K562 (cell line): ENCODE results near the gene BAK1. TPM values are rescaled to one million over a fixed set of nuclear protein-coding genes. Genes with fewer than 3 reads are reported as not detected.

Experiments
- CC2D1A ChIP-seq: fragments of 450-650 bp; IDR thresholded peaks from 2 replicates; pipeline ENCODE4 v1.6.1; 2017; ENCODE audit warnings: mild to moderate bottlenecking
- DNMT1 ChIP-seq: fragments of 450-650 bp; IDR thresholded peaks from 2 replicates; pipeline ENCODE4 v1.6.1; 2016; ENCODE audit warnings: antibody characterized with exemption, mild to moderate bottlenecking
- ELF2 ChIP-seq: fragments of 250-450 bp; sonication (Bioruptor Pico); IDR thresholded peaks from 2 replicates; pipeline ENCODE4 v1.5.0; 2021; ENCODE audit warnings: mild to moderate bottlenecking
- ETV6 ChIP-seq, 3 experiments: fragments of 150-350 bp in 1 of 3; sonication (generic) in 1 of 3; formaldehyde crosslinking in 1 of 3; IDR thresholded peaks; 2 replicates each; pipeline versions ENCODE4 v1.6.1 to v1.8.0; 2014 to 2022; ENCODE audit warnings: borderline replicate concordance in 2 of 3, low read depth in 2 of 3, antibody characterized with exemption in 1 of 3, low read length in 1 of 3, mild to moderate bottlenecking in 1 of 3, missing genetic modification reagents in 1 of 3
- FOXA3 ChIP-seq, 2 experiments: fragments of 450-650 bp in 1 of 2; sonication (generic) in 1 of 2; formaldehyde crosslinking; IDR thresholded peaks in 1 of 2; conservative IDR thresholded peaks in 1 of 2; 2 replicates each; pipeline versions ENCODE4 v1.4.0 to v1.8.0; 2020 to 2022; ENCODE audit warnings: mild to moderate bottlenecking in 2 of 2, missing genetic modification reagents in 1 of 2
- FOXK2 ChIP-seq, 2 experiments: fragments of 450-650 bp; IDR thresholded peaks in 1 of 2; conservative IDR thresholded peaks in 1 of 2; 2 replicates each; pipeline ENCODE4 v1.6.1; 2016; ENCODE audit warnings: low read depth in 2 of 2, mild to moderate bottlenecking in 1 of 2
- FOXP1 ChIP-seq: sonication (generic); formaldehyde crosslinking; IDR thresholded peaks from 2 replicates; pipeline ENCODE4 v1.8.0; 2022; ENCODE audit warnings: mild to moderate bottlenecking, missing genetic modification reagents
- GATA2 ChIP-seq: sonication (generic); formaldehyde crosslinking; IDR thresholded peaks from 2 replicates; pipeline ENCODE4 v1.4.0; 2020; ENCODE audit warnings: mild to moderate bottlenecking, missing genetic modification reagents
- HDAC1 ChIP-seq, 2 experiments: fragments of 450-650 bp; IDR thresholded peaks; 2 replicates each; pipeline ENCODE4 v1.6.1; 2016 to 2017; ENCODE audit warnings: inconsistent platforms in 1 of 2, mild to moderate bottlenecking in 1 of 2, moderate library complexity in 1 of 2
- HMG20A ChIP-seq: fragments of 450-650 bp; formaldehyde crosslinking; conservative IDR thresholded peaks from 2 replicates; pipeline ENCODE4 v1.4.0; 2020; ENCODE audit warnings: mild to moderate bottlenecking, mixed read lengths
- NCOR1 ChIP-seq: fragments of 450-650 bp; IDR thresholded peaks from 2 replicates; pipeline ENCODE4 v1.6.1; 2016; ENCODE audit warnings: mild to moderate bottlenecking, moderate library complexity
- NR4A1 ChIP-seq, 2 experiments: fragments of 250-450 bp in 1 of 2; fragments of 450-650 bp in 1 of 2; sonication (Bioruptor Pico) in 1 of 2; IDR thresholded peaks; 2 replicates each; pipeline versions ENCODE4 v1.4.0 to v1.6.1; 2016 to 2020; ENCODE audit warnings: mild to moderate bottlenecking in 2 of 2, missing compliant biosample characterization in 1 of 2, missing genetic modification characterization in 1 of 2, moderate library complexity in 1 of 2
- NRF1 ChIP-seq, 2 experiments: fragments of 450-650 bp; IDR thresholded peaks in 1 of 2; conservative IDR thresholded peaks in 1 of 2; 2 replicates each; pipeline ENCODE4 v1.6.1; 2014; ENCODE audit warnings: mild to moderate bottlenecking in 2 of 2
- POLR2G ChIP-seq: fragments of 200-400 bp; formaldehyde crosslinking; IDR thresholded peaks from 2 replicates; pipeline ENCODE4 v1.6.1; 2017; ENCODE audit warnings: low read depth, mild to moderate bottlenecking, antibody characterized with exemption, low read length, moderate library complexity
- PRPF4 ChIP-seq: fragments of 200-400 bp; formaldehyde crosslinking; IDR thresholded peaks from one replicate; pipeline ENCODE4 v1.6.1; 2017; ENCODE audit warnings: low read length, low read depth, mild to moderate bottlenecking; ENCODE audit not compliant: insufficient read depth, poor library complexity, severe bottlenecking
- RAD21 ChIP-seq, 2 experiments: fragments of 250-450 bp in 1 of 2; fragments of 450-650 bp in 1 of 2; sonication (Bioruptor Pico) in 1 of 2; formaldehyde crosslinking in 1 of 2; IDR thresholded peaks in 1 of 2; conservative IDR thresholded peaks in 1 of 2; 2 replicates each; pipeline versions ENCODE4 v1.4.0 to v1.8.0; 2020 to 2022; ENCODE audit warnings: mild to moderate bottlenecking in 2 of 2, moderate library complexity in 1 of 2
- RFX1 ChIP-seq: fragments of 450-650 bp; IDR thresholded peaks from 2 replicates; pipeline ENCODE4 v1.6.1; 2016; ENCODE audit warnings: mild to moderate bottlenecking, moderate library complexity
- SMARCA5 ChIP-seq: fragments of 450-650 bp; IDR thresholded peaks from 2 replicates; pipeline ENCODE4 v1.6.1; 2016
- SOX6 ChIP-seq: fragments of 450-650 bp; IDR thresholded peaks from 2 replicates; pipeline ENCODE4 v1.6.1; 2014; ENCODE audit warnings: mild to moderate bottlenecking
- TCF3 ChIP-seq: sonication (generic); formaldehyde crosslinking; IDR thresholded peaks from 2 replicates; pipeline ENCODE4 v1.4.0; 2020; ENCODE audit warnings: mild to moderate bottlenecking, missing genetic modification reagents
- TCF7 ChIP-seq: sonication (generic); IDR thresholded peaks from 2 replicates; pipeline ENCODE4 v1.6.1; 2016; ENCODE audit warnings: antibody characterized with exemption, borderline replicate concordance
- TEAD1 ChIP-seq, 2 experiments: fragments of 450-650 bp in 1 of 2; sonication (generic) in 1 of 2; formaldehyde crosslinking; IDR thresholded peaks; 2 replicates each; pipeline versions ENCODE4 v1.4.0 to v1.8.0; 2020 to 2022; ENCODE audit warnings: mild to moderate bottlenecking in 2 of 2, missing genetic modification reagents in 1 of 2
- TRIM24 ChIP-seq, 2 experiments: fragments of 450-650 bp; IDR thresholded peaks; 2 replicates each; pipeline ENCODE4 v1.6.1; 2016
- TRIM28 ChIP-seq: fragments of 450-650 bp; IDR thresholded peaks from 2 replicates; pipeline ENCODE4 v1.6.1; 2017
- ZC3H8 ChIP-seq: fragments of 450-650 bp; IDR thresholded peaks from 2 replicates; pipeline ENCODE4 v1.6.1; 2017
- ZNF3 ChIP-seq: fragments of 250-450 bp; sonication (Bioruptor Pico); IDR thresholded peaks from 2 replicates; pipeline ENCODE4 v1.5.0; 2021; ENCODE audit warnings: mild to moderate bottlenecking, moderate library complexity
- ZNF586 ChIP-seq: fragments of 450-650 bp; formaldehyde crosslinking; conservative IDR thresholded peaks from 2 replicates; pipeline ENCODE4 v1.4.0; 2020; ENCODE audit warnings: mild to moderate bottlenecking, moderate library complexity
- polyA plus RNA-seq, 8 experiments: library from polyadenylated mRNA; depleted of rRNA in 4 of 8; stranded (reverse) in 5 of 8; unstranded in 3 of 8; fragments of >200 nt; fragmentation: Nextera tagmentation in 2 of 8; fragmentation: Illumina TruSeq in 1 of 8; extraction: Ambion mirVana in 2 of 8; extraction: Trizol in 1 of 8; gene quantifications; 2 replicates each; pipeline versions ENCODE4 v1.2.1 to v1.2.3, GENCODE V29; 2011 to 2014; ENCODE audit warnings: inconsistent platforms in 1 of 8, missing spikeins in 1 of 8
- total RNA-seq, 7 experiments: library from RNA; depleted of rRNA in 6 of 7; stranded (reverse); fragments of >200 nt in 6 of 7; fragmentation: Illumina TruSeq in 2 of 7; extraction: Trizol in 2 of 7; gene quantifications; 2 replicates each; pipeline versions ENCODE4 v1.2.1 to v1.2.3, GENCODE V29; 2011 to 2021; ENCODE audit warnings: low replicate concordance in 1 of 7
- TF ChIP-seq, protein P1 (sequence below): fragments of 200-400 bp; formaldehyde crosslinking; IDR thresholded peaks from 2 replicates; pipeline ENCODE4 v1.6.1; 2017; ENCODE audit warnings: mild to moderate bottlenecking, low read depth, low read length, moderate library complexity

The BAK1 gene
- total and polyA plus RNA-seq, 9 of the 15 experiments (the other 6 are each of a cell fraction or from before 2014, with no cell fraction given): 5.4 to 30.7 (median 18.9) TPM

DNA sequence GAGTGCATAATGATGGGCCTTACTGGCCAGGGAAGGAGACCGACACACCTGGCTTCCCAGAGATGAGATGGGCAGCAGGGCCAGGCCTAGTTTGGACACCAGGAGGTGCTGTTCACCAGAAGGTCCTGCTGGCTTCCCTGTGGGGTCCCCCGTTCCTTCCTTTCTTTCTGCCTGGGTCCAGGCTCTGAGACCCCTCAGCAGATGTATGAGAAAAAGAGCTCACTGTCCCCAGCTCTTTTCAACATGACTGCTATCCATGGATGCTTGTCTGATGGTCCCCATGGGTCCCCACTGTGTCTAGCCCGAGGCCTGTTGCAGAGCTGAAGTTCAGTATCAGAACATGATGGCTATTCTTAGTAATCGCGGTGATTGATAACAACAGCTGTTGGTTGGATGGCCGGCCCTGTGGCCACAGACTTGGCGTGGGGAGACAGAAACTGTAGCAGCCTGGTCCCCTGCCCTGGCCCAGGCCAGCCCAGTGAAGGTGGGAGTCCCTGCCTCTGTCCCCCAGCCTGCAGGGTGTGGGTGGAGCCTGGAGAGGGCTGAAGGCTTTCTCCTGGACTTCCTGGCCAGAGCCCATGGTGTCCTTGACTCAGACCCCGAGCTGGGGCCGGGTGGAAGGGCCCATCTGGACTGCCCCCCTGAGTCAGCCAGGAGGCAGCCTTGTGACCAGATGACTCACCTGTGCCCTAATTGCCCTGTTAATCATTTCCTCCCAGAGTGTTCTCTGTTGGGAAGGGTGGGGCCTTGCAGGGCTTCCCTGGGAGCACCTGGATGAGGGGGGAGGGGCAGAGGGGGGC, 9.9 kb upstream of the BAK1 start (continued):
- TF ChIP-seq ETV6 (IDR thresholded peaks at IDR 0.05; ENCODE audit: borderline replicate concordance in 1 of 2, low read depth in 2 of 2, low read length in 1 of 2): no peak
- TF ChIP-seq ETV6 (CRISPR knock-in tag; IDR thresholded peaks at IDR 0.05; ENCODE audit: borderline replicate concordance): no peak
- TF ChIP-seq RAD21 (CRISPR knock-in tag; conservative IDR thresholded peaks at IDR 0.05 in 1 of 2, IDR thresholded peaks at IDR 0.05 in 1 of 2): peak; percentile 85 to 98
- TF ChIP-seq, protein P1, sequence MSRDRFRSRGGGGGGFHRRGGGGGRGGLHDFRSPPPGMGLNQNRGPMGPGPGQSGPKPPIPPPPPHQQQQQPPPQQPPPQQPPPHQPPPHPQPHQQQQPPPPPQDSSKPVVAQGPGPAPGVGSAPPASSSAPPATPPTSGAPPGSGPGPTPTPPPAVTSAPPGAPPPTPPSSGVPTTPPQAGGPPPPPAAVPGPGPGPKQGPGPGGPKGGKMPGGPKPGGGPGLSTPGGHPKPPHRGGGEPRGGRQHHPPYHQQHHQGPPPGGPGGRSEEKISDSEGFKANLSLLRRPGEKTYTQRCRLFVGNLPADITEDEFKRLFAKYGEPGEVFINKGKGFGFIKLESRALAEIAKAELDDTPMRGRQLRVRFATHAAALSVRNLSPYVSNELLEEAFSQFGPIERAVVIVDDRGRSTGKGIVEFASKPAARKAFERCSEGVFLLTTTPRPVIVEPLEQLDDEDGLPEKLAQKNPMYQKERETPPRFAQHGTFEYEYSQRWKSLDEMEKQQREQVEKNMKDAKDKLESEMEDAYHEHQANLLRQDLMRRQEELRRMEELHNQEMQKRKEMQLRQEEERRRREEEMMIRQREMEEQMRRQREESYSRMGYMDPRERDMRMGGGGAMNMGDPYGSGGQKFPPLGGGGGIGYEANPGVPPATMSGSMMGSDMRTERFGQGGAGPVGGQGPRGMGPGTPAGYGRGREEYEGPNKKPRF: no peak
- no peak for TF ChIP-seq FOXK2 (conservative IDR thresholded peaks at IDR 0.05 in 1 of 2, IDR thresholded peaks at IDR 0.05 in 1 of 2; ENCODE audit: low read depth in 2 of 2)
- TF ChIP-seq POLR2G: no peak
- TF ChIP-seq NRF1 (conservative IDR thresholded peaks at IDR 0.05 in 1 of 2, IDR thresholded peaks at IDR 0.05 in 1 of 2): 0 out of 4 replicates have a peak, but pooled peaks of 1 of the 2 experiments have one; percentile 9
- no peak for TF ChIP-seq TRIM28
- TF ChIP-seq SMARCA5: no peak
- no peak for TF ChIP-seq GATA2 (CRISPR knock-in tag)
- no peak for TF ChIP-seq RFX1
- no peak for TF ChIP-seq PRPF4
- TF ChIP-seq NCOR1: no peak
- TF ChIP-seq TCF7: no peak
- no peak for TF ChIP-seq NR4A1 (CRISPR knock-in tag; IDR thresholded peaks at IDR 0.05)
- no peak for TF ChIP-seq NR4A1 (tag; IDR thresholded peaks at IDR 0.05)
- TF ChIP-seq ZC3H8: no peak
- peak in 1 of 2 experiments; percentile 44; a peak in 2 of 4 replicates for TF ChIP-seq HDAC1 (IDR thresholded peaks at IDR 0.05)
- TF ChIP-seq ZNF3 (CRISPR knock-in tag): no peak
- TF ChIP-seq HMG20A (CRISPR knock-in tag): no peak
- TF ChIP-seq ELF2 (CRISPR knock-in tag): no peak
- no peak; the same call in 1 of the 2 replicates for TF ChIP-seq SOX6
- TF ChIP-seq FOXP1 (CRISPR knock-in tag): no peak; the same call in 1 of the 2 replicates
- peak; percentile 92 for TF ChIP-seq CC2D1A
- TF ChIP-seq FOXA3 (CRISPR knock-in tag; conservative IDR thresholded peaks at IDR 0.05 in 1 of 2, IDR thresholded peaks at IDR 0.05 in 1 of 2): no peak
- peak; percentile 46 to 63; a peak in 3 of 4 replicates for TF ChIP-seq TRIM24 (IDR thresholded peaks at IDR 0.05)
- TF ChIP-seq TCF3: peak; percentile 43
- TF ChIP-seq ZNF586 (CRISPR knock-in tag): no peak
- TF ChIP-seq DNMT1: no peak
- TF ChIP-seq TEAD1 (CRISPR knock-in tag; IDR thresholded peaks at IDR 0.05): no peak
